H9 (cell line): ENCODE results near the gene TSPEAR. TPM values are rescaled to one million over a fixed set of nuclear protein-coding genes. Genes with fewer than 3 reads are reported as not detected.

Experiments used
- DNase-seq: peaks from one replicate; pipeline ENCODE4 v3.0.0-alpha.2; 2017
- H2AFZ ChIP-seq: one replicate; pipeline ENCODE4 v1.6.1; 2013; ENCODE audit warnings: mild to moderate bottlenecking, low read length, control low read depth, moderate library complexity
- H2AK5ac ChIP-seq: 2 replicates; pipeline ENCODE4 v1.6.1; 2013; ENCODE audit warnings: low read length, control low read depth, mixed read lengths; ENCODE audit not compliant: insufficient read length
- H2BK120ac ChIP-seq: one replicate; pipeline ENCODE4 v1.6.1; 2013; ENCODE audit warnings: low read depth, mild to moderate bottlenecking, low read length, control low read depth, inconsistent platforms; ENCODE audit not compliant: poor library complexity, severe bottlenecking
- H2BK12ac ChIP-seq: 2 replicates; pipeline ENCODE4 v1.6.1; 2013; ENCODE audit warnings: low read length, control low read depth, mixed read lengths, low read depth; ENCODE audit not compliant: insufficient read length
- H2BK15ac ChIP-seq: 2 replicates; pipeline ENCODE4 v1.6.1; 2013; ENCODE audit warnings: low read depth, low read length, control low read depth
- H2BK20ac ChIP-seq: one replicate; pipeline ENCODE4 v1.6.1; 2013; ENCODE audit warnings: low read depth, mild to moderate bottlenecking, low read length, control low read depth, inconsistent platforms; ENCODE audit not compliant: poor library complexity, severe bottlenecking
- H2BK5ac ChIP-seq: 2 replicates; pipeline ENCODE4 v1.6.1; 2013; ENCODE audit warnings: low read length, control low read depth, mixed read lengths; ENCODE audit not compliant: insufficient read length
- H3K14ac ChIP-seq: 2 replicates; pipeline ENCODE4 v1.6.1; 2013; ENCODE audit warnings: low read length, control low read depth; ENCODE audit not compliant: insufficient read depth
- H3K18ac ChIP-seq: 2 replicates; pipeline ENCODE4 v1.6.1; 2013; ENCODE audit warnings: low read depth, mild to moderate bottlenecking, mixed read lengths, low read length, control low read depth; ENCODE audit not compliant: insufficient read length
- H3K23ac ChIP-seq: 2 replicates; pipeline ENCODE4 v1.6.1; 2013; ENCODE audit warnings: low read length, control low read depth, mixed read lengths, low read depth; ENCODE audit not compliant: insufficient read length
- H3K23me2 ChIP-seq: 2 replicates; pipeline ENCODE4 v1.6.1; 2013; ENCODE audit warnings: low read depth, mild to moderate bottlenecking, mixed read lengths, low read length, control low read depth; ENCODE audit not compliant: insufficient read length, poor library complexity, severe bottlenecking
- H3K27ac ChIP-seq: 2 replicates; pipeline ENCODE4 v1.5.1; 2013; ENCODE audit warnings: low read length, control low read depth, mixed read lengths, low read depth; ENCODE audit not compliant: insufficient read length
- H3K27me3 ChIP-seq: 2 replicates; pipeline ENCODE4 v1.6.1; 2013; ENCODE audit warnings: low read length, control low read depth, inconsistent platforms; ENCODE audit not compliant: insufficient read depth
- H3K4ac ChIP-seq: 2 replicates; pipeline ENCODE4 v1.6.1; 2013; ENCODE audit warnings: low read depth, mild to moderate bottlenecking, control low read depth, inconsistent platforms, low read length, moderate library complexity
- H3K4me1 ChIP-seq: 2 replicates; pipeline ENCODE4 v1.6.1; 2013; ENCODE audit warnings: low read length, control low read depth, inconsistent platforms; ENCODE audit not compliant: insufficient read depth
- H3K4me2 ChIP-seq: 2 replicates; pipeline ENCODE4 v1.6.1; 2013; ENCODE audit warnings: low read length, control low read depth, mixed read lengths; ENCODE audit not compliant: insufficient read length, insufficient read depth
- H3K56ac ChIP-seq: 2 replicates; pipeline ENCODE4 v1.6.1; 2013; ENCODE audit warnings: low read depth, mild to moderate bottlenecking, mixed read lengths, low read length, control low read depth; ENCODE audit not compliant: insufficient read length
- H3K79me1 ChIP-seq: 2 replicates; pipeline ENCODE4 v1.6.1; 2013; ENCODE audit warnings: low read depth, mild to moderate bottlenecking, moderate library complexity, low read length, control low read depth, inconsistent platforms; ENCODE audit not compliant: insufficient read depth, poor library complexity, severe bottlenecking
- H3K79me2 ChIP-seq: 2 replicates; pipeline ENCODE4 v1.6.1; 2013; ENCODE audit warnings: low read length, control low read depth, inconsistent platforms; ENCODE audit not compliant: insufficient read depth
- H3K9ac ChIP-seq: 2 replicates; pipeline ENCODE4 v1.6.1; 2013; ENCODE audit warnings: low read length, control low read depth, mixed read lengths; ENCODE audit not compliant: insufficient read length; ENCODE audit errors: extremely low read depth
- H3K9me3 ChIP-seq: one replicate; pipeline ENCODE4 v1.6.1; 2013; ENCODE audit warnings: low read depth, low read length, inconsistent platforms; ENCODE audit not compliant: control insufficient read depth
- H3T11ph ChIP-seq: one replicate; pipeline ENCODE4 v1.6.1; 2013; ENCODE audit warnings: mild to moderate bottlenecking, low read length, control low read depth, inconsistent platforms
- H4K20me1 ChIP-seq: one replicate; pipeline ENCODE4 v1.6.1; 2013; ENCODE audit not compliant: control insufficient read depth, insufficient read length, insufficient read depth
- H4K5ac ChIP-seq: 2 replicates; pipeline ENCODE4 v1.6.1; 2013; ENCODE audit warnings: low read depth, mild to moderate bottlenecking, mixed read lengths, low read length, control low read depth; ENCODE audit not compliant: insufficient read length
- H4K8ac ChIP-seq: replicated peaks from 2 replicates; pipeline ENCODE4 v1.6.1; 2013; ENCODE audit warnings: low read length, control low read depth, mixed read lengths, low read depth; ENCODE audit not compliant: insufficient read length
- H4K91ac ChIP-seq: 2 replicates; pipeline ENCODE4 v1.6.1; 2013; ENCODE audit warnings: low read depth, mild to moderate bottlenecking, moderate library complexity, mixed read lengths, low read length, control low read depth; ENCODE audit not compliant: insufficient read length
- H3K27ac Mint-ChIP-seq, 3 experiments: 2 replicates in 2 of 3; 3 replicates in 1 of 3; pipeline ENCODE4 v1.8.0; 2020 to 2021; ENCODE audit warnings: mixed read lengths in 3 of 3, mild to moderate bottlenecking in 1 of 3, moderate library complexity in 1 of 3
- H3K27me3 Mint-ChIP-seq: 2 replicates; pipeline ENCODE4 v1.8.0; 2021; ENCODE audit warnings: low read depth, mild to moderate bottlenecking, moderate library complexity, mixed read lengths
- H3K36me3 Mint-ChIP-seq, 3 experiments: 2 replicates in 2 of 3; 3 replicates in 1 of 3; pipeline ENCODE4 v1.8.0; 2020 to 2021; ENCODE audit warnings: low read depth in 3 of 3, mixed read lengths in 3 of 3; ENCODE audit not compliant: insufficient read depth in 1 of 3
- H3K4me1 Mint-ChIP-seq, 2 experiments: 2 replicates each; pipeline ENCODE4 v1.8.0; 2020; ENCODE audit warnings: mixed read lengths in 2 of 2
- H3K4me3 Mint-ChIP-seq, 2 experiments: 2 replicates in 1 of 2; 3 replicates in 1 of 2; pipeline ENCODE4 v1.8.0; 2020 to 2021; ENCODE audit warnings: mild to moderate bottlenecking in 2 of 2, mixed read lengths in 2 of 2, moderate library complexity in 1 of 2
- H3K9me3 Mint-ChIP-seq, 2 experiments: 2 replicates in 1 of 2; 3 replicates in 1 of 2; pipeline ENCODE4 v1.8.0; 2020; ENCODE audit warnings: mild to moderate bottlenecking in 2 of 2, mixed read lengths in 2 of 2, moderate library complexity in 1 of 2
- CTCF ChIP-seq: fragments of 200-600 bp; sonication (generic); conservative IDR thresholded peaks from 3 replicates; pipeline ENCODE4 v1.8.0; 2021; ENCODE audit warnings: antibody characterized with exemption, mild to moderate bottlenecking
- WGBS: extraction: QIAGEN DNeasy Blood & Tissue Kit; methylation state at CpG from one replicate; pipeline ENCODE4 v1.1.7; 2013; ENCODE audit warnings: missing lambda C conversion rate, low lambda C conversion rate, mixed read lengths; ENCODE audit not compliant: insufficient read length; ENCODE audit errors: extremely low coverage; 5-methylcytosine and 5-hydroxymethylcytosine counted together
- total RNA-seq: library from RNA; stranded (reverse); gene quantifications from 2 replicates; pipeline ENCODE4 v1.2.1, GENCODE V29; 2021

The TSPEAR gene
- total RNA-seq, 1 experiment from 2014 or later = 1.3 TPM

- Mint-ChIP-seq H3K4me3 (no peak overlapping the region; a peak in 1 of 5 replicates), H3K9me3 (no peaks in the 10 kb centered on the region), H3K4me1 (peaks cover 3 to 8% of the 10 kb centered on the region in 2 experiments; a peak in 2 of 4 replicates), H3K27ac (no peak overlapping the region), H3K27me3 (peaks cover 12% of the 10 kb centered on the region), H3K36me3 (peaks cover 2 to 8% (median 4%) of the 10 kb centered on the region in 3 experiments; a peak in 4 of 7 replicates)
- Histone ChIP-seq H2BK12ac (no peak overlapping the region), H4K91ac (no peak overlapping the region), H4K20me1 (no peaks in the 10 kb centered on the region), H2AFZ (no peak overlapping the region), H3K18ac (no peak overlapping the region), H2BK20ac (no peak overlapping the region), H3K79me1 (no peaks in the 10 kb centered on the region), H2AK5ac (no peak overlapping the region), H3K79me2 (no peaks in the 10 kb centered on the region), H3K23me2 (no peaks in the 10 kb centered on the region), H2BK5ac (no peak overlapping the region), H2BK15ac (no peak overlapping the region), H3K23ac (no peak overlapping the region), H3K27ac (no peak overlapping the region), H3K9ac (no peak overlapping the region), H3T11ph (no peak overlapping the region), H3K9me3 (no peaks in the 10 kb centered on the region), H3K4me1 (no peaks in the 10 kb centered on the region), H2BK120ac (no peak overlapping the region), H3K56ac (no peak overlapping the region), H3K4me2 (no peak overlapping the region), H4K8ac (no peak overlapping the region), H3K14ac (no peak overlapping the region), H4K5ac (no peak overlapping the region), H3K4ac (no peak overlapping the region), H3K27me3 (no peaks in the 10 kb centered on the region)
- no peak for DNase-seq
- no peak for TF ChIP-seq CTCF
- WGBS = no CpG with 5 or more reads among the region's 32 CpGs
Observed at GRCh38 chr21:44515359-44516165, 195.8 kb downstream of the TSPEAR start.
